Large intestine (tissue), 3 donors: ENCODE data around the gene MLH3. TPM values are rescaled to one million over a fixed set of nuclear protein-coding genes. Genes with fewer than 3 reads are reported as not detected.

Experiments used
- DNase-seq, 2 donors: peaks; one replicate each; pipeline versions ENCODE4 v3.0.0 to v3.0.0-alpha.2; 2013
- H3K27ac ChIP-seq: one replicate; pipeline ENCODE4 v1.5.1; 2013; ENCODE audit warnings: low read length
- H3K27me3 ChIP-seq: 2 replicates; pipeline ENCODE4 v1.6.1; 2013; ENCODE audit warnings: low read length; ENCODE audit not compliant: control insufficient read depth, insufficient read depth
- H3K36me3 ChIP-seq: 2 replicates; pipeline ENCODE4 v1.6.1; 2013; ENCODE audit warnings: low read length; ENCODE audit not compliant: control insufficient read depth, insufficient read depth
- H3K4me1 ChIP-seq: one replicate; pipeline ENCODE4 v1.6.1; 2013; ENCODE audit warnings: low read length; ENCODE audit not compliant: control insufficient read depth, insufficient read depth
- H3K4me3 ChIP-seq: one replicate; pipeline ENCODE4 v1.5.1; 2013; ENCODE audit warnings: low read length
- H3K9me3 ChIP-seq: one replicate; pipeline ENCODE4 v1.6.1; 2013; ENCODE audit warnings: mild to moderate bottlenecking, low read depth, low read length, moderate library complexity; ENCODE audit not compliant: control insufficient read depth
- WGBS: methylation state at CpG from one replicate; pipeline ENCODE4 v1.1.5; 2013; ENCODE audit warnings: low lambda C conversion rate; ENCODE audit not compliant: insufficient coverage; 5-methylcytosine and 5-hydroxymethylcytosine counted together
- polyA plus RNA-seq: library from polyadenylated mRNA; unstranded; fragments of 120-200 nt; gene quantifications from one replicate; pipeline ENCODE4 v1.2.1, GENCODE V29; 2013

The MLH3 gene
- polyA plus RNA-seq, 1 donor: 21.8 TPM

DNA sequence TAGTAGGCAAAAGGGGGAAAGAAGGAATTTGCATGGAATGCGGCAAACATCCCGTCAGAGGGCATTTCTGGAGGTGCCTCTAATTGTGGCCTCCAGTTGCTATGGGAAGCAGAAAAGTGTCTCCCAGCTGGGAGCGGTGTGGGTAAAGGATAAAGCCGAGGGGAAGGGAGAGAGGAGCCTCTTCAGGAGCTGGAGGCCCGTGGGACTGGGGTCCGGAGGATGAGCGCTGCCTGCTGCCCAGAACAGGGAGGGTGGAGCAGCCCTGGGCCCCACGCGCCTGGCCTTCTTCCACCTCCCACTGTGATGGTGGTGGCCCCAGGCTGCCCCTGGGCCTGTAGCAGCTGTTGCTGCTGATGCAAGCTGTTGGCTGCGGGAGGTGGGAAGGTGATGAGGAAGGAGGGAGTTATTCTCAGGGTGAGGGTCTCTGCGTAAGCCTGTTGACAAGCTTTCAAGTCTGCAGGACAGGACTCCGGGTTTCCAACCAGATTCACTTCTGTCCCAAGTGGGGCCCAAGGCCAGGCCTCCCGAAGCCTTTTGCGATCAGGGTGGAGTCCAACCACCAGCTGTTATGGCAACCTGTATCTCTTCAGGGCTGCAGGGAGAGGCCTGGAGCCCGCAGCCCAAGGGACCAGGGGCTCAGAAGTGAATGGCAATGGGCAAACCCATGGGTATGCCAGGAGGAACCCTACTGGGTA, 76.8 kb downstream of the MLH3 start:
- no peak for DNase-seq
- Histone ChIP-seq H3K27ac (no peak overlapping the region), H3K27me3 (no peaks in the 10 kb centered on the region), H3K4me1 (peaks cover 4% of the 10 kb centered on the region), H3K4me3 (no peak overlapping the region), H3K9me3 (no peaks in the 10 kb centered on the region), H3K36me3 (no peaks in the 10 kb centered on the region)
- no CpG with 5 or more reads among the region's 15 CpGs for WGBS

DNA sequence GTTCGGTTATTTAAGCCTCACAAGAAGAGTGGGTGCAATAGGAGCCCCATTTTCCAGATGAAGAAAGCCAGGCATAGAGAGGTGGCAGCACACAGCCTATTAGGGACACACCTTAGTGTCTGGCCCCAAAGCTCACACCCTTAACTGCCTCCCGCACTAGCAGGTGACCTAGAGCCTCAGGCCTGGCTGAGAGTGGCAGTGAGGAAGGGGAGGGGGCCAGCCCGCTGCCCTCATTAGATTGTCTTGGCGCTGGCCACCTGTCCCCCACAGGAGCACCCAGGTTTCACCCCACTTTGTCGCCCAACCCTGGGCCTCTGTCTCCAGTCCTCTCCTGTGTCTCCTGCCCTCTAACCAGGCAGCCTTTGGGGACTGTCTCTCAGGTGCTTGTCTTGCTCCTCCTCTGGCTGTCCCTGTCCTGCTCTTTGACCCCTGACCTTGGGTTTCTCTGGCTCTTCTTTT, 77.3 kb downstream of the MLH3 start:
- Histone ChIP-seq H3K27me3 (no peaks in the 10 kb centered on the region), H3K27ac (no peak overlapping the region), H3K4me1 (peaks cover 4% of the 10 kb centered on the region), H3K9me3 (no peaks in the 10 kb centered on the region), H3K4me3 (no peak overlapping the region), H3K36me3 (no peaks in the 10 kb centered on the region)
- DNase-seq: no peak
- no CpG with 5 or more reads among the region's 5 CpGs for WGBS

- no peaks in the 10 kb centered on the region for H3K27me3 ChIP-seq
- peaks cover 4% of the 10 kb centered on the region for H3K4me1 ChIP-seq
- DNase-seq: peak in 1 of 2 donors; percentile 40
- no peak overlapping the region for H3K27ac ChIP-seq
- H3K36me3 ChIP-seq: no peaks in the 10 kb centered on the region
- no CpG with 5 or more reads among the region's 15 CpGs for WGBS
- no peak overlapping the region for H3K4me3 ChIP-seq
- H3K9me3 ChIP-seq: no peaks in the 10 kb centered on the region
These were observed 78.1 kb downstream of the MLH3 start for GRCh38 chr14:74973003-74973653.

GRCh38 chr14:74968811-74969210, 82.5 kb downstream of the MLH3 start:
- Histone ChIP-seq H3K27me3 (no peaks in the 10 kb centered on the region), H3K4me3 (no peak overlapping the region), H3K36me3 (no peaks in the 10 kb centered on the region), H3K4me1 (no peaks in the 10 kb centered on the region), H3K27ac (no peak overlapping the region), H3K9me3 (no peaks in the 10 kb centered on the region)
- DNase-seq: no peak
- WGBS: no CpG with 5 or more reads among the region's 1 CpG

- no CpG with 5 or more reads among the region's 5 CpGs for WGBS
- no peaks in the 10 kb centered on the region for H3K27me3 ChIP-seq
These were observed 85.6 kb downstream of the MLH3 start for GRCh38 chr14:74965486-74966153.

DNA sequence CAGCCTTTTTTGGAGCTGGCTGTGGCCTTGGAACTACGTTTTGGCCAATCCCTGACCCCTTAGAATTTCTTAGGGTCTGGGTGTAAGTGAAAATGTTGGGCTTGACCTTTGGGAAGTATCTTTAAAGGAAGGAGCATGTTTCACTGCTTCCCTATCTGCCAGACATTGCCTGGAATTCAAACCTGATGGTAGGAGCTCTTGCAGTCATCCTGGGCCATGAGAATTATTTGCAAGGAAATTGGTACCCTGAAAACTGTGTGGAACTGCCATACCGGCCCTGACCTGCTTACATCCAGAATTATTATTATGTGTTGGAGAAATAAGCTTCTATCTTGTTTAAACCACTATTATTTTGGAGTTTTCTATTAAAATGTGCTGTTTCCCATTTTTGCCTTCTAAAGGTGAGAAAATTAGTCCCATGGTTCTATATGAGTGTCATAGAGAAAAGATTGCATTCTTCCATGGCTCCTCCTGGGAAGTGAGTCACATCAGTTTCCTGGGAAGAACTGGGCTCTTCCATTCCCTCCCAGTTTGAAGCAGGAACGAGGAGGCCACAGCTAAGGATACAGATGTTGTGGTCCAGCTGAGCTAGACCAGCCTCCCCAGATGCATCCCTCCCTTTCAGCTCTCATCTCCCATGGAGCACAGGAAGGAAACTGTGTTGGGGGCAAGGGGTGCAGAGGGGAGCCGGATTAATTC, 86.3 kb downstream of the MLH3 start:
- Histone ChIP-seq H3K4me1 (no peaks in the 10 kb centered on the region), H3K9me3 (no peaks in the 10 kb centered on the region), H3K27me3 (no peaks in the 10 kb centered on the region), H3K4me3 (no peak overlapping the region), H3K27ac (no peak overlapping the region), H3K36me3 (no peaks in the 10 kb centered on the region)
- WGBS: no CpG with 5 or more reads among the region's 4 CpGs
- no peak for DNase-seq

More at GRCh38 chr14:74965486-74966153, 85.6 kb downstream of the MLH3 start:
- H3K36me3 ChIP-seq: no peaks in the 10 kb centered on the region
- no peaks in the 10 kb centered on the region for H3K9me3 ChIP-seq
- H3K27ac ChIP-seq: no peak overlapping the region
- H3K4me3 ChIP-seq: no peak overlapping the region
- DNase-seq: no peak
- H3K4me1 ChIP-seq: no peaks in the 10 kb centered on the region

Other genes starting within 250 kb of the MLH3 start
- gene PROX2, start 175.3 kb downstream of the MLH3 start, polyA plus RNA-seq: 1.5 TPM
- gene DLST, start 169.6 kb downstream of the MLH3 start, polyA plus RNA-seq: 105 TPM
- gene RPS6KL1, start 128.2 kb downstream of the MLH3 start, polyA plus RNA-seq: 5.4 TPM
- gene PGF, start 95.9 kb downstream of the MLH3 start, polyA plus RNA-seq: 9.1 TPM
- gene EIF2B2, start 48.5 kb downstream of the MLH3 start, polyA plus RNA-seq: 39.8 TPM
- 30.3 TPM for gene ACYP1, start 12.6 kb upstream of the MLH3 start, polyA plus RNA-seq
- 4.5 TPM for gene ZC2HC1C, start 18.2 kb upstream of the MLH3 start, polyA plus RNA-seq
- gene NEK9, start 75.6 kb upstream of the MLH3 start, polyA plus RNA-seq: 72.8 TPM
- 194 TPM for gene TMED10, start 125.1 kb upstream of the MLH3 start, polyA plus RNA-seq
- gene FOS, start 227.4 kb upstream of the MLH3 start, polyA plus RNA-seq: 1,610 TPM